Measurements from ENCODE around the gene MYH1.
"Not testable (repeated sequence)": the region's sequence is repeated elsewhere in the genome, so short reads cannot be mapped to it uniquely, and the experiment has no call there.

- TF ChIP-seq POLR2A (IDR thresholded peaks at IDR 0.05; ENCODE audit: low read length); GATA1 (IDR thresholded peaks at IDR 0.05; ENCODE audit: low read depth, low read length): not testable (repeated sequence)
These were observed 25.1 kb upstream of the MYH1 start for GRCh38 chr17:10543486-10543885.
